NCI-H345 (cell line): ENCODE data around the gene APBB2.

Source experiments
- DNase-seq: peaks from one replicate; lab custom pipeline; 2025; lab: John Stamatoyannopoulos, UW

APBB2 gene

GRCh38 chr4:40971338-40971737 lies 243.0 kb downstream of the APBB2 start:
- no peak for DNase-seq

GRCh38 chr4:40969501-40969900 lies 244.8 kb downstream of the APBB2 start:
- DNase-seq, result no peak

GRCh38 chr4:40967550-40967949 lies 246.8 kb downstream of the APBB2 start:
- no peak for DNase-seq

- DNase-seq, result no peak
Observed at GRCh38 chr4:40966091-40966490, 248.3 kb downstream of the APBB2 start.

DNA sequence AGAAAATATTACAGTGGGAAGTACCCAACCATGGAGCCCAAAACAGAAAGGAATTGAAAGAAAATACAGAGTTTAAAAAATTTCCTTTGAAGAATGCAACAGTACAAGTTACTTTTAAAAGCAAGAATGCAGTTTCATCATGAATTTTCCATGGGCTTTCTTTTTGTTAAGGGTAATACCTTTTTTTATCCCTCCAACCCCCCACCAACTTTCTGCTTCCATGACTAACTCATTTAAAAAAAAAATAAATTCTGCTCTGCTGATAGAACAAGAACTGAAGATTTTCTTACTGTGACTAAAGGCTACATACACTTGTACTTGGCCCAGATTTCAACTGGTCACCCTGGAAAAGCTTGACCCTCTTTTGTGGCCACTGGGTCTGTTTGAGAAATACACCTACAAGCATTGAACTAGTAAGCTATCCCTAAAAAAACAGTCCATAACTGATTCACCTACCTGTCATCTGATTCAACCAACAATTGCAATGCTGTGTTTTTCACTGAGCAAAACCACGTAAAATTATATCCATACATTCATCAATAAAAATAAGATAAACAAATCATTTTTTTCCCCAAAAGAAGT lies 250.4 kb downstream of the APBB2 start:
- no peak for DNase-seq

- no peak for DNase-seq
Observed at GRCh38 chr4:40962551-40963180, 251.7 kb downstream of the APBB2 start.

DNA sequence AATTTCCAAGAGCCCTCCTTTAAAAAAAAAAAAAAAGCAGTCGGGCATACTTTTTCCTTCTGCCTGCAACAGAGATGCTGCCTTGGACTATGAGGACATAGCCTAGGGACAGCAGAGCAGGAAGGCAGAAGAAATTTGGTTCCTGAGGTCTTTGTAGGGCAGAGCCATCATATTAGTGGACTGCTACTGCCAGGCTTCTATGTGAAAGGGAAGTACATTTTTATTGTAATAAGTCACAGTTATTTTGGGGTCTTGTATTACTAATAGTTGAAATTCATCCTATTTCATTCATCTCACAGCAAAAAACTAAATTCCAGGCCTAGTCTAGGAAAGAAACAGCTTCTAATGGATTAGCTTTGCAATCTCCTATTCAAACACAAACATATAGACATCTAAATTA lies 253.4 kb downstream of the APBB2 start:
- DNase-seq, result no peak

- DNase-seq, result no peak
Observed at GRCh38 chr4:40957281-40957680, 257.1 kb downstream of the APBB2 start.

DNA sequence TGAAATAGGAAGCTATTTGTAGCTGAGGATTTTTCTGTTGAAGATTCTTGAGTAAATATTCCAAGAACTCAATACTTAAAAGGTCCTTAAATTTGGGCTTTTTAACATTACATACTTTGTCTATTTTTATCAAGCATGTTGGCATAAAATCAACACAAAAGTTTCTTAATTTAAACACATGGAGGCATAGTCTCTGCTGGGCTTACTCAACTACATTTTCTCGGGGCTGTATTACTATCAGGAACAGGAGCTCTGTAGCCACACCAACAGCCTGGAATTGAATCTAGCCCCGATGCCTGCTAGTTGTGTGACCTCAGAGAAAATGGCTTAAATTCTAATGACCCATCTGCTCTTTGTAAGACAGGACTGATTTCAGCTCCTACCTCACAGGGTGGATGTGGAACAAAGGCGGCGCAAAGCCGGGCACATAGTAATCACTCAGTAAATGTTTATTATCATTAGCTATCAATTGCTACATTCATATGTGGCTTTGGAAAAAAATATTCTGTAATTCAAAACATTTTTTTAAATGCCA lies 257.6 kb downstream of the APBB2 start:
- no peak for DNase-seq

- DNase-seq, result no peak
Observed at GRCh38 chr4:40954088-40954668, 260.2 kb downstream of the APBB2 start.

DNA sequence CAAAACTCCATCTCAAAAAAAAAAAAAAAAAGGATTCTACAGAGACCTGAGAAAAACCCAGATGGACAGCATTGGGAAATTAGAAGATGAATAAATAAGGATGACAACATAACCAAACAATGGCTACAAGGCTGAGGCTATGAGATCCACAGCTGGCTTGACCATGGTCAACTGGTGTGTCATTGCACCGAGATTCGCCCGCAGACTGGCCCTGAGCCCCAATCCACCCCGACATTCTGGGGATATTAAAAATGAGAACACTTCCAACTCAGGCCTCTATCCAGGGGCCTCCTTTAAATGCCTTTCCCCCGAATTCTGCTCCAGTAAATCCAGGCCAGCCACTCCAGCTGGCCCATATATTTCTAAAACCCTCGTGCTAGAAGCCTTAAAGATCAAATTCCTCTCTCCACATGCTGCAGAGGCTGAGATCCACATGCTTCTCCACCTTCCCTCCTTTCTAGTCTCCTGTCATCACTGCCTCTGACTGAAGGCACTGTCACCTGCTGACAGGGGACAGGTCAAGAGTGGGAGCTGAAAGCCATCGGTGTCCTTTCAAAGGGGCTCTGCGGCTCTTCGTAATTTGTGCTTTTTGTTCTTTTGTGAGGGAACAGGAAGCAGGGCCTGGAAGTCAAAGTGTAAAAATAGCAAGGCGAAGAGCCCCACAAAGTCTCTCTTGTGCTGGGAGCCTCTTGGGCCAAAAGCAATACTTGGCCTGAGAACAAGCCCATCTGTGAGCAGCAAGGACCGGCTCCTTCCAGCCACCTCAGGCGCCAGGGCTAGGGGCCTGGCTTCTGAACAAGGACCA lies 260.9 kb downstream of the APBB2 start:
- no peak for DNase-seq

DNA sequence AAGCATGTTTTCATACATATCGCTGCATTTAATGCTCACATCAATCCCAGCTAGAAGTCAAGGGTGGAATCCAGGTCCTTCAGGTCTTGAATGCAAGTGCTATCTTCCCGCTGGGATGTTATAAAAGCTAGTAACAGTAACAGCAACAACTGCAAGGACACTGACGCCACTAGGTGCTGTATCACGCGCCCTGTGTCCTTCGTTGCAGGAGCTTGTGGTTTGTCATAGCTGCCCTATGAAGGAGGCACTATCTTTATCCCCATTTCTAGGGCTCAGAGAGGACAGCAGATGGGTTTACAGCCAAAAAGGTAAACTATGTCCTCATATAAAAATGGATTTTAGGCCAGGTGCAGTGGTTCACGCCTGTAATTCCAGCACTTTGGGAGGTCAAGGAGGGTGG lies 261.7 kb downstream of the APBB2 start:
- no peak for DNase-seq

DNA sequence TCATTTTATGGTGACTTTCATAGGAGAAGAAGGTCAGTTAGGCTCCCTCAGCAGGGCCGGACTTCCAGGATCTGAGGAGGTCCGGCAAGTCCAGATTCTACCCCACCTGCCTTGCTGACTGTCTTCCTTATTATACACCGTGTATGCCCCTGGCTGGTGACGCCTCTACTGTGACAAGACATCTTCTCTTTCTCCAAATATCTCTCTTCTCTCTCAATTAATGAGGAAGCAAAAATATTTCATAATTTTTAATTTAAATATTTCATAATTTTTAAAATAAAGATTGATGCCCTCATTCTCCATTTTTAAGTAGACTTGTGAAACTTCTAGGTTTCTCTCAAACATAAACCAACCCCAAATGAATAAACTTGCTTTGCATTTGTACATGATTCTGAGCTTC lies 262.1 kb downstream of the APBB2 start:
- DNase-seq, result no peak

DNA sequence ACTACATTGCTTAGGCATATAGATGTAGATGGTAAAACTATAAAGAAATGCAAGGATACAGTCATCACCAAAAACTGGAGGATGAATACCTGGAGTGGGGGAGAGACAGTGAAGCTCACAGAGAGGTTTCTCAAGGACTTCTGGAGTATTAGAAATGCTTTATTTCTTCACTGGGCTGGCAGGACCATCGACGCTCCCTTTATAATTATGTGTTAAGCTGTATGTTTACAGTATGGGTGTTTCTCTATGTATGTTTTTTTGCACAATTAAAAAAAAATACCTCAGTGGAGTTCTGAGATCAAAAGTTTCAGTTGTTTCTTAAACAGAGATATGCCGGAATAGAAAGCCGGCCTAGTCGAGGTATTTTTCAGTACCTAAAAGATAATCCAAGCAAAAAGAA lies 263.3 kb downstream of the APBB2 start:
- DNase-seq, result no peak

- DNase-seq, result no peak
Observed at GRCh38 chr4:40949358-40950100, 264.8 kb downstream of the APBB2 start.

GRCh38 chr4:40948014-40948413 lies 266.3 kb downstream of the APBB2 start:
- DNase-seq, result no peak

DNA sequence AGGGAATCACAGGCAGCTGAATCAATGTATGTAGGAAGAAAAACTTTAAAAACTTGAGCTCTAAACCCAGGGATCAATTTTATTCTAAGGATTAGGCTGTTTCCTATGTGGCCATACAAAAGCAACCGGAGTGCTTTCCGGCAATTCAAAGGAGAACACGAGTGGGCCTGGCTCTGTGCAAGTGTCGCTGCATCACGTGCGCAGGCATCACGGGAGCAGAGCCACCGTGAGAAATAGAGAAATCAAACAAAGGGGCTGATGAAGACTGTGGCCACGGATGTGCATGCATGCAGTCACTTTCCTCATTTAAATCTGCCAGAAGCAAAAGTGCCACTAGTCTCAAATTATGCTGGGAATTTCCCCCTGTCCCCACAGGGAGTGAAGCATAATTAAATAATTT lies 267.7 kb downstream of the APBB2 start:
- DNase-seq, result no peak

- no peak for DNase-seq
Observed at GRCh38 chr4:40940756-40941155, 273.6 kb downstream of the APBB2 start.

- DNase-seq, result no peak
Observed at GRCh38 chr4:40940317-40940741, 274.0 kb downstream of the APBB2 start.

- DNase-seq, result no peak
Observed at GRCh38 chr4:40939856-40940255, 274.5 kb downstream of the APBB2 start.

DNA sequence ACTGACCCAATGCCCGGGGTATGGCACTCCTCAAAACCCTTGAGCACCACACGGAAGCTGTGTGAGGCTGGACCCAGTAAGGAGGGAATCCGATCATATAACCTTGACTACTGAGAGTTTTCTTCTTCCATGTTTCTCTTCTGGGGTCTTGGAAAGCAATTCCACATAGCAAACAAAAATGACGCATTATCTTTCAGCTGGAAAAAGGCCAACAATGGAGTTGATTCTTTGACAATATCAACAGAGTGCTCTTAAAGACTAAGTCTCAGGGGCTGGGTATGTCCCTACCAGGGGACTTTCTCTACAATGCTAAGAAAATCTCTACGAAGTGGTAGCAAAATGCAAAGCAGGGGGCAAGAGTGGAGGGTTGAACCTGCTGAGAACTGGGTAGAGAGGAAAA lies 276.0 kb downstream of the APBB2 start:
- no peak for DNase-seq

GRCh38 chr4:40937140-40937725 lies 277.1 kb downstream of the APBB2 start:
- no peak for DNase-seq
